Measurements from ENCODE around the gene GPR142.

DNA sequence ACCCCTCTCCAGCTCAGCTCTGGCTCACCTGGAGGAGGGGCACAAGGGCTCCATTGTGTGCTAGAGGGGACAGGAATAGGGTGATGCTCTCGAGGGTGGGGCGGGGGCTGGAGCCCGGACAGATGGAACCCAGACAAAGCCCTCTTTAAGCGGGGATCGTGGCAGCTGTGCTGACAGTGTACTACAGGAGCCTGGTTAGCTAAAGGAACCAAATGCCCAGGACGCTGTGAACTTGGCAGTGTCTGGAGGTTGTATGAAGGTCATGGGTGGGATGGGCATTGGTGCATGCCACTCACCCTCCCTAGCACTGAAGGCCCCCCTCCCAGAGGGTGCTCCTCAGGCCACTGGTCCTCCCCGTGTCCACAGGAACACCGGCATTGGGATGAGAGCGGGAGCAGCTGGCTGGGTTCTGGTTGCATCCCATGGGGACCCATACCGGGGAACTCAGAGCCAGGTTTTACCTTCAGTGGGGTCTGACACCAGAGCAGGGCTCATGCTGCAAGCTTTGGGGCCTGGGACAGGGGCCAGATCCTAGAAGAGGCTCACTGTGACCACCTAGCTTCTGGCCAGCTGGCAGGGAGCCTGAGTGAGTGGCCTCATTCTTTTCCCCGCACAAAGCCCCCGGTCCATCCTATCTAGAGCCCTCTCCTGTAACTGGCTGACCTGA, 29.3 kb upstream of the GPR142 start:
- TF ChIP-seq, protein P1, sequence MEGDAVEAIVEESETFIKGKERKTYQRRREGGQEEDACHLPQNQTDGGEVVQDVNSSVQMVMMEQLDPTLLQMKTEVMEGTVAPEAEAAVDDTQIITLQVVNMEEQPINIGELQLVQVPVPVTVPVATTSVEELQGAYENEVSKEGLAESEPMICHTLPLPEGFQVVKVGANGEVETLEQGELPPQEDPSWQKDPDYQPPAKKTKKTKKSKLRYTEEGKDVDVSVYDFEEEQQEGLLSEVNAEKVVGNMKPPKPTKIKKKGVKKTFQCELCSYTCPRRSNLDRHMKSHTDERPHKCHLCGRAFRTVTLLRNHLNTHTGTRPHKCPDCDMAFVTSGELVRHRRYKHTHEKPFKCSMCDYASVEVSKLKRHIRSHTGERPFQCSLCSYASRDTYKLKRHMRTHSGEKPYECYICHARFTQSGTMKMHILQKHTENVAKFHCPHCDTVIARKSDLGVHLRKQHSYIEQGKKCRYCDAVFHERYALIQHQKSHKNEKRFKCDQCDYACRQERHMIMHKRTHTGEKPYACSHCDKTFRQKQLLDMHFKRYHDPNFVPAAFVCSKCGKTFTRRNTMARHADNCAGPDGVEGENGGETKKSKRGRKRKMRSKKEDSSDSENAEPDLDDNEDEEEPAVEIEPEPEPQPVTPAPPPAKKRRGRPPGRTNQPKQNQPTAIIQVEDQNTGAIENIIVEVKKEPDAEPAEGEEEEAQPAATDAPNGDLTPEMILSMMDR (IDR thresholded peaks at IDR 0.05) = no peak
- no peak for TF ChIP-seq POLR2AphosphoS5 (IDR thresholded peaks at IDR 0.05)

Measured in suprapubic skin (tissue), 3 donors.